Kidney (tissue), 14 donors: ENCODE measurements around the gene AP1M1. TPM values are rescaled to one million over a fixed set of nuclear protein-coding genes. Genes with fewer than 3 reads are reported as not detected.

ENCODE experiments used
- DNase-seq, 5 donors: peaks; one replicate each; pipeline ENCODE4 v3.0.0-alpha.2; 2013 to 2020
- FAIRE-seq: peaks from 2 replicates; lab custom pipeline; 2012; peaks lifted over from hg19 to GRCh38; lab: Jason Lieb, UNC
- H3K27ac ChIP-seq, 2 donors: one replicate each; pipeline ENCODE4 v1.7.0; 2013; ENCODE audit warnings: low read depth in 2 of 2, low read length in 2 of 2, inconsistent platforms in 1 of 2
- H3K27me3 ChIP-seq: one replicate; pipeline ENCODE4 v1.7.1; 2013; ENCODE audit warnings: low read length, inconsistent platforms; ENCODE audit not compliant: control insufficient read depth, insufficient read depth
- H3K36me3 ChIP-seq, 3 donors: one replicate each; pipeline versions ENCODE4 v1.7.0 to v1.7.1; 2013; ENCODE audit warnings: low read length in 3 of 3, control low read depth in 1 of 3, inconsistent platforms in 1 of 3; ENCODE audit not compliant: insufficient read depth in 3 of 3, control insufficient read depth in 2 of 3
- H3K4me1 ChIP-seq, 3 donors: one replicate each; pipeline versions ENCODE4 v1.7.0 to v1.7.1; 2013; ENCODE audit warnings: low read length in 3 of 3, inconsistent platforms in 1 of 3, low read depth in 1 of 3; ENCODE audit not compliant: control insufficient read depth in 2 of 3, insufficient read depth in 2 of 3
- H3K4me3 ChIP-seq, 3 donors: one replicate each; pipeline versions ENCODE4 v1.7.0 to v1.8.1; 2013; ENCODE audit warnings: low read length in 3 of 3, control low read depth in 1 of 3, inconsistent platforms in 1 of 3
- H3K9ac ChIP-seq, 3 donors: one replicate each; pipeline versions ENCODE4 v1.7.0 to v1.7.1; 2013; ENCODE audit warnings: low read length in 3 of 3, control low read depth in 1 of 3, inconsistent platforms in 1 of 3
- H3K9me3 ChIP-seq, 3 donors: one replicate each; pipeline versions ENCODE4 v1.7.0 to v1.7.1; 2013; ENCODE audit warnings: low read length in 3 of 3, control low read depth in 1 of 3, inconsistent platforms in 1 of 3; ENCODE audit not compliant: control insufficient read depth in 2 of 3, insufficient read depth in 1 of 3
- CTCF ChIP-seq: IDR thresholded peaks from 3 replicates; pipeline ENCODE4 v1.5.1; 2012; ENCODE audit warnings: mild to moderate bottlenecking, moderate library complexity, borderline replicate concordance; ENCODE audit not compliant: insufficient read depth; ENCODE audit errors: extremely low read depth
- intact Hi-C: fragments of 100-400 bp; cut with DNase I; formaldehyde crosslinking; loops from one replicate; pipeline ENCODE4 v1.11.1; 2022
- polyA plus RNA-seq: library from polyadenylated mRNA; stranded (reverse); fragments of 350-450 nt; fragmentation: Illumina TruSeq; extraction: RNeasy Lipid Tissue Mini Kit (QIAGEN cat#74804); gene quantifications from one replicate; pipeline ENCODE4 v1.2.3, GENCODE V29; 2014; ENCODE audit warnings: low read depth, low replicate concordance; ENCODE audit not compliant: insufficient read depth
- total RNA-seq: library from RNA; stranded (reverse); fragmentation: NEBNext Ultra II Directional; extraction: Animal tissue kit (Norgen Biotek cat#: 25700); gene quantifications from one replicate; pipeline ENCODE4 v1.2.1, GENCODE V29; 2021
- donor health status: control.
- donor health status: control.
- donor health status: control.
- donor health status: control.
- donor health status: control.
- donor health status: DM: yes; HTN: yes; CAD: no.
- donor health status: Normal renal cell carcinoma (clear cell type).

Gene AP1M1
- total and polyA plus RNA-seq, 2 donors from 2014 or later = 56.0 to 67.8 TPM

- Histone ChIP-seq H3K4me1 (peaks cover 0 to 14% (median 0%) of the 10 kb centered on the region in 3 donors), H3K36me3 (no peaks in the 10 kb centered on the region), H3K4me3 (no peak overlapping the region), H3K9me3 (no peaks in the 10 kb centered on the region), H3K27ac (peak overlapping the region; percentile 37 to 88), H3K9ac (no peak overlapping the region), H3K27me3 (no peaks in the 10 kb centered on the region)
- FAIRE-seq = no peak
- intact Hi-C loops = no loop called here
- no peak for TF ChIP-seq CTCF
- peak in 4 of 5 donors; percentile 34 to 93 (median 42) for DNase-seq
These were observed 61.9 kb downstream of the AP1M1 start for GRCh38 chr19:16259385-16260159.

- peak in 1 of 5 donors; percentile 54 for DNase-seq
- H3K27ac ChIP-seq = peak overlapping the region in 1 of 2 donors; percentile 88
- no peak for FAIRE-seq
- TF ChIP-seq CTCF = no peak
- H3K9me3 ChIP-seq = no peaks in the 10 kb centered on the region
- H3K4me3 ChIP-seq = no peak overlapping the region
- H3K4me1 ChIP-seq = peaks cover 0 to 14% (median 0%) of the 10 kb centered on the region in 3 donors
- no peaks in the 10 kb centered on the region for H3K36me3 ChIP-seq
- no peaks in the 10 kb centered on the region for H3K27me3 ChIP-seq
- intact Hi-C loops = no loop called here
- H3K9ac ChIP-seq = no peak overlapping the region
These were observed 62.6 kb downstream of the AP1M1 start for GRCh38 chr19:16260160-16260811.

- no peaks in the 10 kb centered on the region for H3K27me3 ChIP-seq
- H3K9ac ChIP-seq = no peak overlapping the region
- no peaks in the 10 kb centered on the region for H3K9me3 ChIP-seq
- H3K27ac ChIP-seq = no peak overlapping the region
- no peak for TF ChIP-seq CTCF
- H3K4me3 ChIP-seq = no peak overlapping the region
- intact Hi-C loops = no loop called here
- H3K4me1 ChIP-seq = peaks cover 0 to 14% (median 0%) of the 10 kb centered on the region in 3 donors
- no peaks in the 10 kb centered on the region for H3K36me3 ChIP-seq
- FAIRE-seq = no peak
- DNase-seq = no peak
These were observed 63.1 kb downstream of the AP1M1 start for GRCh38 chr19:16260812-16261161.
